Mononuclear cell (primary cell): ENCODE results near the gene PTH1R. TPM values are rescaled to one million over a fixed set of nuclear protein-coding genes. Genes with fewer than 3 reads are reported as not detected.

Experiments used
- H3K27me3 ChIP-seq: 2 replicates; pipeline ENCODE4 v1.6.0; 2011; ENCODE audit warnings: low read length, control low read depth; ENCODE audit not compliant: insufficient read depth
- H3K4me1 ChIP-seq: 2 replicates; pipeline ENCODE4 v1.5.1; 2011; ENCODE audit warnings: mild to moderate bottlenecking, low read length, control low read depth; ENCODE audit not compliant: insufficient read depth
- H3K4me3 ChIP-seq: 2 replicates; pipeline ENCODE4 v1.5.1; 2011; ENCODE audit warnings: mild to moderate bottlenecking, low read length, moderate library complexity
- H3K9me3 ChIP-seq: 2 replicates; pipeline ENCODE4 v1.5.1; 2011; ENCODE audit warnings: low read depth, mild to moderate bottlenecking, control low read depth, low read length
- total RNA-seq: library from RNA; depleted of rRNA; stranded (reverse); fragments of >200 nt; gene quantifications from one replicate; pipeline ENCODE4 v1.2.3, GENCODE V29; 2012

Gene PTH1R
- total RNA-seq, 1 donor, result not detected

DNA sequence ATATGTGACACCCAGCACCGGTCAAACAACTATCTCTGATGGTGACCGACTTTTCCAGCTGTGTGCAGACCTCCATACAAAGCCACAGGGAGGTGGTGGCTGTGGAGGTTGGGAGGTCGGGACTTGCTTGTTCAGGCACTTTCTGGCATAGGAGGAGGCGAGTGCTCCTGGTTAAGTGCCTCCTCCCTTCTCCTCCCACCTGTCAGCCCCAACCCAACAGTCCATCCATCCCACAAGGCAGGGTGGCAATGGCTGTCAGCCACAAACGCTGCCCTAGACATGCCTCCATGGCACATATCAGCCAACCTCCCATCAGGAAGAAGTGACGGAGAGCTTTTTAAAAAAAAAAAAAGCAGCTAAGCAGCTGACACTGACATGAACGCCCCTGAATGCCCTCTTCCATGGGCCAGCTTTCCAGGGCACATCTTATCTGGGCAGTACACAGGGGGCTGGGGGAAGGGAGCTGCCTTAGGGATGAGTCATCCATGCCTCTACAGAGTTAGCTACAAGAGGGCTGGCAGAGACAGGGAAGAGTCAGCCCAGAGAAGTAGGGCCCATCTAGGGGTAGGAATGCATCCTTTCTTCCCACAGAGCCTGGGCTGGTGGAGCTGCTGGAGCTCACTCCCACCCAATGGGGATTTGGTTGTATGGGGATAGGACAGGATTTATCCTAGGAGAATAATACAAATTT is 57.8 kb downstream of the PTH1R start:
- H3K9me3 ChIP-seq, result no peaks in the 10 kb centered on the region
- no peak overlapping the region for H3K4me3 ChIP-seq
- no peaks in the 10 kb centered on the region for H3K27me3 ChIP-seq
- H3K4me1 ChIP-seq, result peaks cover 100% of the 10 kb centered on the region

GRCh38 chr3:46935989-46936558 is 58.6 kb downstream of the PTH1R start:
- H3K4me1 ChIP-seq, result peaks cover 100% of the 10 kb centered on the region
- no peaks in the 10 kb centered on the region for H3K27me3 ChIP-seq
- H3K4me3 ChIP-seq, result no peak overlapping the region
- H3K9me3 ChIP-seq, result no peaks in the 10 kb centered on the region

- Histone ChIP-seq H3K27me3 (no peaks in the 10 kb centered on the region), H3K4me3 (no peak overlapping the region), H3K9me3 (no peaks in the 10 kb centered on the region), H3K4me1 (peaks cover 93% of the 10 kb centered on the region)
These were observed 59.3 kb downstream of the PTH1R start for GRCh38 chr3:46936733-46937250.

DNA sequence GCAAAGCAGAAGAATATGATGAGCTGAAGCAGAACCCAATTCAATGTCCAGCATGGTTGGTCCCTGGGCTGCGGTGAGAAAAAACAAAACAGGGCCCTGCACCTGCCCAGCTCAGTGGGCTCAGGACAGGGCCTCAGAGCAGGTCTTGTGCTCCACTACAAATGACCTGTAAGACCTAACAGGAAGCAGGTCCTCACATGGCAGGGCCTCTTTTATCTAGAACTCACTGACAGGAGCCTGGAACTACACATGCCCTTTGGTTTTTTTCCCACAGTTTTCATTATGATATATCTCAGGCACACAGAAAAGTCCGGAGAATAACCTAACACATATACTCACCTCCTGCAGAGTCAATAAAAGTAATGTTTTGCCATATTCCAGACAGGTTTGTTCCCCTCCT is 60.6 kb downstream of the PTH1R start:
- Histone ChIP-seq H3K4me3 (no peak overlapping the region), H3K4me1 (peaks cover 83% of the 10 kb centered on the region), H3K9me3 (no peaks in the 10 kb centered on the region), H3K27me3 (no peaks in the 10 kb centered on the region)

DNA sequence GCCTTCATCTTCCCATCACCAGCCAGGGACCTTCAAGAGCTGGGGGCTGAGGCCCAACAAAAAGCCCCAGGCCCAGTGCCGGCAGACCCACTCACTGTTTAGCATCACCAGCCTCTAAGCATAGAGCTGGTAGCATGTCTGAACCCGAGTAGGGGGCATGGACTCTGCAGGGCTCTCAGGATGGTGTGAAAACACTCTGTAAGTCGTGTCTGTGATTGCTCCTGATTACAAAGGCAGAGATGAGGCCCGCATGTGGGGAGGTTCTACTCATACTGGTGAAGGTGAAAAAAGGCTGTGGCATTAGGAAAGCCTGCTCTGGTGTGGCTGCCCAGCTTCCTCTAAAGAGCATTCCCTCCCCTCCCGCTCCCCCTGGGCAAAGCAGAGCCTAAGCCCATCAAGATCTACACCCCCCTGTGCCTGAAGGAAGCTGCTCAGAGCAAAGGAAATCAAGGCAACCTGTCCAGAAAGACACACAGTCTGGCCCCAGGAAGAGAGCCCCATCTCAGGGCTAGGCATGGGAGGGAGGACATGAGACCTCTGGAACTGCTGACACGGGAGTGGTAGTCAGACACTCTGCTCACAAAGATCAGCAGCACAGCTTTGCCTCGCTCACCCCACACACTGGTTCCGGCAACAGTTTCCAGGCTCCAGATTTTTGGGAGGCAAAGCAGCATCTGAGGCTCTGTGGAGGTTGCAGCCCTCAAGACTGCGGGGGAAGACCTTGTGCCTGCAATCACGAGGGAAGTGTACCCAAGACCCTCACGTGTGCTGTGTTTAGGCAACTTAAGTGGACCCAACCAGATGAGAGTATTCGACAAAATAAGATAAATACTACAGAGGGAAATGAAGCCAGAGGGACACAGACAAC is 62.3 kb downstream of the PTH1R start:
- Histone ChIP-seq H3K4me3 (no peak overlapping the region), H3K9me3 (no peaks in the 10 kb centered on the region), H3K27me3 (no peaks in the 10 kb centered on the region), H3K4me1 (peaks cover 80% of the 10 kb centered on the region)

DNA sequence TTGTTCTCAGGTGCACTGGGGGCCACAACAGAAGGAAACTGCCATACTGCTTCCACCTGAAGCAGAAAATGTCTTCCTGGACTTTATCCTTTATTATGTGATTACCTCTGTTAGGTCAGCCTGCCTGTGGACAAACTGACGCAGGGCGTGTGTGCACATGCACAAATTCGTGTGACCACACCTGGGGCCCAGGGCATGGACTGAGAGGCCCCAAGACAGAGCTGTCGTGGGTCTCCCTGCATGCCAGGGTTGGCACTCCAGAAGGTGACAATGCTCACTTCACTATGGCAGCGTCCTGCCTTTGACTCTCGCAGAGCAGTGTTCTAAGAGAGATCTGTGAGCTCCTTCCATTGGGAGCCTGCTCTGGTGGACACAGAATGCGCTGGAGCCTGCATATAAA is 64.6 kb downstream of the PTH1R start:
- peaks cover 78% of the 10 kb centered on the region for H3K4me1 ChIP-seq
- no peaks in the 10 kb centered on the region for H3K9me3 ChIP-seq
- no peaks in the 10 kb centered on the region for H3K27me3 ChIP-seq
- H3K4me3 ChIP-seq, result no peak overlapping the region

GRCh38 chr3:46942481-46943236 is 65.1 kb downstream of the PTH1R start:
- Histone ChIP-seq H3K27me3 (no peaks in the 10 kb centered on the region), H3K4me1 (peaks cover 78% of the 10 kb centered on the region), H3K9me3 (no peaks in the 10 kb centered on the region), H3K4me3 (no peak overlapping the region)

GRCh38 chr3:46943237-46944187 is 66.0 kb downstream of the PTH1R start:
- no peaks in the 10 kb centered on the region for H3K9me3 ChIP-seq
- no peak overlapping the region for H3K4me3 ChIP-seq
- H3K27me3 ChIP-seq, result no peaks in the 10 kb centered on the region
- peaks cover 78% of the 10 kb centered on the region for H3K4me1 ChIP-seq

- Histone ChIP-seq H3K4me3 (no peak overlapping the region), H3K4me1 (peaks cover 78% of the 10 kb centered on the region), H3K9me3 (no peaks in the 10 kb centered on the region), H3K27me3 (no peaks in the 10 kb centered on the region)
These were observed 66.7 kb downstream of the PTH1R start for GRCh38 chr3:46944191-46944590.

GRCh38 chr3:46946416-46946815 is 68.9 kb downstream of the PTH1R start:
- Histone ChIP-seq H3K4me3 (no peak overlapping the region), H3K4me1 (peaks cover 82% of the 10 kb centered on the region), H3K9me3 (no peaks in the 10 kb centered on the region), H3K27me3 (no peaks in the 10 kb centered on the region)

DNA sequence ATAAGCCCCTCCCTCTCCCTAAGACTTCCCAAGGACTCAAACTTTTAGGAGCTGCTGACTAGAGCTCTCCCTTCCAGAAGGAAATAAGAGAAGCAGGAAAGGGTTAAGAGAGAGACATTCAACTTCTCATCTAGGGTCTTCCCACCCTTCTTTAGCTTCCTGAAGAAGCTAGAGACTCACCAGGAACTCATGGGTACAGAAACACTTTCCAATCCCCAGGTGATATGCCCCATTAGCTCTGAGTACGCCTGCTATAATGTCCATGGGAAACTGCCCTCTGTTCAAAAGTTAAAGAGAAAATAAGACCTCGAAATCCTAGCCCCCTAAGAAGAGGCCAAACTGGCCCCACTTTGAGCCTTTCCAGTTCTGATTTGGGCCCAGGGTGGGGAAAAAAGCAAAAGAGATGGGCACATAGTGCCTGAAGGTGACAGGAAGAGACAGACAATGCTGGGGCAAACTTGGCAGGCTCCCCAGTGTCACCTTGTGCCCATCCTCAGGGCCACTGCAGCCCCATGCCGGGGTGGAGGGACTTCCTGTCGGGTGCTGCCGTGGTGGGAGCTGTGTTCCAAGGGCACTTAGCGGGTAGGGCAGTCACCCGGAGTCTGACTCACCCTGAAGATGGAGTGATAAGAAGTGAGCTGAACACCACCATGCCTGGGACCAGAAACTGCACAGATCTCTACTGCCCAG is 69.5 kb downstream of the PTH1R start:
- Histone ChIP-seq H3K4me1 (peaks cover 85% of the 10 kb centered on the region), H3K9me3 (no peaks in the 10 kb centered on the region), H3K27me3 (no peaks in the 10 kb centered on the region), H3K4me3 (no peak overlapping the region)

DNA sequence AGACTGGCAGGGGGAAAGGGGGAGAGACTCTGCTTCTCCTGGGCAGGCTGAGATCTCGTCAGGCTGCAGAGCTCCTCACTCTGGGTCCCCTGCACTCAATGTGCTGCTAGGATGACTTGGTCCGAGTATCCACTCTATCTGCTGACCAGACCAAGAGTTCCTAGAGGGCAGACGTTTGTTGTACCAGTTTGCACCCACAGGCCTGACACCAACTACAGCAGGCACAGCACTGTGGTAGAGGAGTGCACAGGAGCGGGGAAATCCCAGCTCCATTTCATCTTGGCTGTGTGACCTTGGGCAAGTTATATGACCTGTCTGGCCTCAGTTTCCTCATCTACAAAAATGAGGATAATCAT is 70.0 kb downstream of the PTH1R start:
- Histone ChIP-seq H3K27me3 (no peaks in the 10 kb centered on the region), H3K9me3 (no peaks in the 10 kb centered on the region), H3K4me3 (no peak overlapping the region), H3K4me1 (peaks cover 90% of the 10 kb centered on the region)

GRCh38 chr3:46947981-46948791 is 70.7 kb downstream of the PTH1R start:
- Histone ChIP-seq H3K9me3 (no peaks in the 10 kb centered on the region), H3K27me3 (no peaks in the 10 kb centered on the region), H3K4me3 (no peak overlapping the region), H3K4me1 (peaks cover 93% of the 10 kb centered on the region)
